MM.1S (cell line): ENCODE results near the gene SPHK1.

Source experiments
- DNase-seq: peaks from one replicate; pipeline ENCODE4 v3.0.0-alpha.2; 2015
- H2AFZ ChIP-seq: fragments of 300-600 bp; sonication (generic); 2 replicates; pipeline ENCODE4 v1.6.0; 2016; ENCODE audit warnings: antibody characterized with exemption, low read length
- H3F3A ChIP-seq: fragments of 300-600 bp; sonication (generic); 2 replicates; pipeline ENCODE4 v1.6.1; 2016; ENCODE audit warnings: mild to moderate bottlenecking, antibody characterized with exemption, low read length, moderate library complexity, mixed read lengths; ENCODE audit not compliant: insufficient read depth
- H3K27ac ChIP-seq: fragments of 300-600 bp; sonication (generic); 2 replicates; pipeline ENCODE4 v1.5.1; 2016; ENCODE audit warnings: mild to moderate bottlenecking, low read length
- H3K27me3 ChIP-seq: fragments of 300-600 bp; sonication (generic); replicated peaks from 2 replicates; pipeline ENCODE4 v1.6.0; 2016; ENCODE audit warnings: low read length; ENCODE audit not compliant: insufficient read depth
- H3K36me3 ChIP-seq: fragments of 300-600 bp; sonication (generic); replicated peaks from 2 replicates; pipeline ENCODE4 v1.6.1; 2016; ENCODE audit warnings: mild to moderate bottlenecking, low read length, mixed read lengths; ENCODE audit not compliant: insufficient read depth
- H3K4me1 ChIP-seq: fragments of 300-600 bp; sonication (generic); 2 replicates; pipeline ENCODE4 v1.6.1; 2016; ENCODE audit warnings: low read length, mixed read lengths
- H3K4me2 ChIP-seq: fragments of 300-600 bp; sonication (generic); 2 replicates; pipeline ENCODE4 v1.6.0; 2016; ENCODE audit warnings: low read depth, low read length
- H3K4me3 ChIP-seq: fragments of 300-600 bp; sonication (generic); 2 replicates; pipeline ENCODE4 v1.5.1; 2016; ENCODE audit warnings: low read length, mixed read lengths
- H3K79me2 ChIP-seq: fragments of 300-600 bp; sonication (generic); 2 replicates; pipeline ENCODE4 v1.6.1; 2016; ENCODE audit warnings: mixed run types, low read length, mixed read lengths
- H3K9ac ChIP-seq: fragments of 300-600 bp; sonication (generic); 2 replicates; pipeline ENCODE4 v1.6.1; 2016; ENCODE audit warnings: low read length, mixed read lengths
- H3K9me2 ChIP-seq: fragments of 300-600 bp; sonication (generic); replicated peaks from 2 replicates; pipeline ENCODE4 v1.6.1; 2016; ENCODE audit warnings: mild to moderate bottlenecking, low read length, mixed read lengths; ENCODE audit not compliant: insufficient read depth
- H3K9me3 ChIP-seq: fragments of 300-600 bp; sonication (generic); replicated peaks from 2 replicates; pipeline ENCODE4 v1.6.1; 2016; ENCODE audit warnings: mild to moderate bottlenecking, low read length, mixed read lengths; ENCODE audit not compliant: insufficient read depth
- H4K20me1 ChIP-seq: fragments of 300-600 bp; sonication (generic); 2 replicates; pipeline ENCODE4 v1.6.1; 2016; ENCODE audit warnings: mild to moderate bottlenecking, low read length, moderate library complexity, mixed read lengths; ENCODE audit not compliant: insufficient read depth
- EZH2 ChIP-seq: fragments of 300-600 bp; sonication (generic); optimal IDR thresholded peaks from 2 replicates; pipeline ENCODE3; 2017; ENCODE audit warnings: low read depth, mild to moderate bottlenecking, antibody characterized with exemption, low read length, mixed read lengths
- EZH2phosphoT487 ChIP-seq: fragments of 300-600 bp; sonication (generic); IDR thresholded peaks from 2 replicates; pipeline ENCODE4 v1.6.1; 2018; ENCODE audit warnings: antibody characterized with exemption, low read length
- TF ChIP-seq, protein P1 (sequence below): fragments of 300-600 bp; sonication (generic); IDR thresholded peaks from 2 replicates; pipeline ENCODE4 v1.5.1; 2016; ENCODE audit warnings: antibody characterized with exemption, low read length, mixed read lengths

The SPHK1 gene

DNA sequence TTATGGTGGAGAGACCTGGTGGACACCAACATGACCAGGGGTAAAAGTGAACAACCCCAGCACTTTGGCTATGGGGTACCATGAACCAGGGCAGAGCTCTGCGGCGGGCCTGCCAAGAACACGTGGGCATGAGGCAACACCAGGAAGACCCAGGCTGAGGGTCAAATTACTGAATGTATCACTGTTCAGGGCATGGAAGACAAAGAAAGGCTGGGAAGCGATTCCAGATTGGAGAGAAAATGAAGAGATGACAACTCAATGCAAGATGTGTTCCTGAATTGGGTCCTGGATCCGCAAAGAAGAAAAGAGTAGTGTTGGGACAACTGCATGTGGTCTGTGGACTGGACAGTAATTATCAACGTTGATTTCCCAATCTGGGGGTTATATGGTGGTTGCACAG is 19.8 kb downstream of the SPHK1 start:
- H3K27me3 ChIP-seq = no peaks in the 10 kb centered on the region
- no peaks in the 10 kb centered on the region for H3K9me2 ChIP-seq
- no peak overlapping the region for H3K4me2 ChIP-seq
- H3F3A ChIP-seq = no peaks in the 10 kb centered on the region
- no peaks in the 10 kb centered on the region for H3K9me3 ChIP-seq
- H3K4me3 ChIP-seq = no peak overlapping the region
- H3K79me2 ChIP-seq = peaks cover 33% of the 10 kb centered on the region
- H4K20me1 ChIP-seq = peaks cover 5% of the 10 kb centered on the region; the same call in 1 of the 2 replicates
- H3K4me1 ChIP-seq = peaks cover 4% of the 10 kb centered on the region; the same call in 1 of the 2 replicates
- H3K27ac ChIP-seq = no peak overlapping the region
- no peak for DNase-seq
- 0 out of 2 replicates have a peak, but pooled peaks cover 3% of the 10 kb centered on the region for H3K36me3 ChIP-seq
- no peak overlapping the region for H2AFZ ChIP-seq
- no peak overlapping the region for H3K9ac ChIP-seq
- TF ChIP-seq, protein P1, sequence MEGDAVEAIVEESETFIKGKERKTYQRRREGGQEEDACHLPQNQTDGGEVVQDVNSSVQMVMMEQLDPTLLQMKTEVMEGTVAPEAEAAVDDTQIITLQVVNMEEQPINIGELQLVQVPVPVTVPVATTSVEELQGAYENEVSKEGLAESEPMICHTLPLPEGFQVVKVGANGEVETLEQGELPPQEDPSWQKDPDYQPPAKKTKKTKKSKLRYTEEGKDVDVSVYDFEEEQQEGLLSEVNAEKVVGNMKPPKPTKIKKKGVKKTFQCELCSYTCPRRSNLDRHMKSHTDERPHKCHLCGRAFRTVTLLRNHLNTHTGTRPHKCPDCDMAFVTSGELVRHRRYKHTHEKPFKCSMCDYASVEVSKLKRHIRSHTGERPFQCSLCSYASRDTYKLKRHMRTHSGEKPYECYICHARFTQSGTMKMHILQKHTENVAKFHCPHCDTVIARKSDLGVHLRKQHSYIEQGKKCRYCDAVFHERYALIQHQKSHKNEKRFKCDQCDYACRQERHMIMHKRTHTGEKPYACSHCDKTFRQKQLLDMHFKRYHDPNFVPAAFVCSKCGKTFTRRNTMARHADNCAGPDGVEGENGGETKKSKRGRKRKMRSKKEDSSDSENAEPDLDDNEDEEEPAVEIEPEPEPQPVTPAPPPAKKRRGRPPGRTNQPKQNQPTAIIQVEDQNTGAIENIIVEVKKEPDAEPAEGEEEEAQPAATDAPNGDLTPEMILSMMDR = no peak

DNA sequence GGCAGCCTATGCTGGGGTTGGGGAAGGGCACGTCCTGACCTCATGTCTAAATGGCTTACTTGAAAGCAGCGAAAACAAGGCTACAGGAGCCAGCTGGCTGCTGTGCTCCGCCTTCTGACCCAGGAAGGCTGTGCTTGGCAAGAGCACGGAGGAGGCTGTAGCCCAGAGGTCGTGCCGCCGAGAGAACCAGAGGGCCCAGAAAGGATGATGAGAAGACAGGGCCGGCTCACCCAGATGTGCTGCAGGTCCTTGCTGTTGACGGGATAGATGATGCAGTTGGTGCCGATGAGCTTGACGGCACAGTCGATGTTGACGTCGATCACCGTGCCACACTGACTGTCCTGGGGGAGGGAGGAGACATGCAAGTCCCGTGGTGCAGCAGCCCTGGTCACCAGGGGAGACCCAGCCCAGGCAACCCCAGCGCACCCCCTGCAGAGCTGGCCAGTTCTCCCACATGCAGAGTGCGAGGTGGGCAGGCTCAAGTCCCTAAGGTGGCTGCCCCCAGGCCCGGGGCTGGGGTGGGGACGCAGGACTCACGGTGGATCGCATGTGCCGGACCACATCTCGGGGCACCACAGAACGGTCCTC is 20.7 kb downstream of the SPHK1 start:
- TF ChIP-seq EZH2phosphoT487 (no peak), EZH2 (no peak)
- TF ChIP-seq, protein P1 = no peak
- H2AFZ ChIP-seq = no peak overlapping the region
- H3K36me3 ChIP-seq = 0 out of 2 replicates have a peak, but pooled peaks cover 3% of the 10 kb centered on the region
- peaks cover 4% of the 10 kb centered on the region; the same call in 1 of the 2 replicates for H3K4me1 ChIP-seq
- H3K4me2 ChIP-seq = no peak overlapping the region
- no peak overlapping the region for H3K4me3 ChIP-seq
- H3K9me2 ChIP-seq = no peaks in the 10 kb centered on the region
- DNase-seq = no peak
- no peaks in the 10 kb centered on the region for H3F3A ChIP-seq
- no peak overlapping the region for H3K27ac ChIP-seq
- H3K9me3 ChIP-seq = no peaks in the 10 kb centered on the region
- no peaks in the 10 kb centered on the region for H3K27me3 ChIP-seq
- no peak overlapping the region for H3K9ac ChIP-seq
- H3K79me2 ChIP-seq = peaks cover 35% of the 10 kb centered on the region
- peaks cover 5% of the 10 kb centered on the region; the same call in 1 of the 2 replicates for H4K20me1 ChIP-seq

DNA sequence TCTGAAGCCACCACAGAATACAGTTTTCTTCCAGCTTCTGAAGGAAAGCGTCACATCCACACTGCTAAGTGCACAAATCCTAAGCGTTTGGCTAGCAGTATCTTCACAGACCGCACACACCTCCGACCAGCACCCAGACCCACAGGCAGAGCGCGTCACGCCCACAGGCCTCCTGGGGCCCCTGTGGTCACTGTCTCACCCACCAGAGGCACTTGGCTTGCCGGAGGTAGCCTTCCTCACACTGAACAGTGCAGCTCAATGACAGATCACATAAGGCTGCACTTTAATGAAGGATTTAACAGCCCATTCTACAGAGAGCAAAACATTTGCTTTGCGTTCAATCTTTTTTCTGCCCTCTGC is 21.2 kb downstream of the SPHK1 start:
- 0 out of 2 replicates have a peak, but pooled peaks cover 3% of the 10 kb centered on the region for H3K36me3 ChIP-seq
- H3K4me3 ChIP-seq = no peak overlapping the region
- no peaks in the 10 kb centered on the region for H3F3A ChIP-seq
- H3K9ac ChIP-seq = no peak overlapping the region
- H3K9me2 ChIP-seq = no peaks in the 10 kb centered on the region
- DNase-seq = no peak
- H4K20me1 ChIP-seq = peaks cover 5% of the 10 kb centered on the region; the same call in 1 of the 2 replicates
- peaks cover 40% of the 10 kb centered on the region for H3K79me2 ChIP-seq
- peaks cover 4% of the 10 kb centered on the region; the same call in 1 of the 2 replicates for H3K4me1 ChIP-seq
- H2AFZ ChIP-seq = no peak overlapping the region
- no peak overlapping the region for H3K4me2 ChIP-seq
- H3K27me3 ChIP-seq = no peaks in the 10 kb centered on the region
- H3K27ac ChIP-seq = no peak overlapping the region
- H3K9me3 ChIP-seq = no peaks in the 10 kb centered on the region
- TF ChIP-seq, protein P1 = no peak
- no peak for TF ChIP-seq EZH2phosphoT487
- no peak for TF ChIP-seq EZH2
